HG03558 (cell line): ENCODE data around the gene MUC5AC.
"Not testable (repeated sequence)": the region's sequence is repeated elsewhere in the genome, so short reads cannot be mapped to it uniquely, and the experiment has no call there.

Experiments
- ATAC-seq: cut with Tn5 transposase; IDR thresholded peaks from one replicate; pipeline ENCODE4 v1.9.1; 2021; ENCODE audit warnings: moderate number of reproducible peaks; ENCODE audit not compliant: unreplicated experiment; ENCODE audit errors: extremely low read depth

Gene MUC5AC

GRCh38 chr11:1157645-1158591, at the start of gene MUC5AC:
Gene MUC5AC, plus strand, starts transcription at chr11:1157953. Its CDS starts 47 bp downstream, at chr11:1158000.
- no peak for ATAC-seq

DNA sequence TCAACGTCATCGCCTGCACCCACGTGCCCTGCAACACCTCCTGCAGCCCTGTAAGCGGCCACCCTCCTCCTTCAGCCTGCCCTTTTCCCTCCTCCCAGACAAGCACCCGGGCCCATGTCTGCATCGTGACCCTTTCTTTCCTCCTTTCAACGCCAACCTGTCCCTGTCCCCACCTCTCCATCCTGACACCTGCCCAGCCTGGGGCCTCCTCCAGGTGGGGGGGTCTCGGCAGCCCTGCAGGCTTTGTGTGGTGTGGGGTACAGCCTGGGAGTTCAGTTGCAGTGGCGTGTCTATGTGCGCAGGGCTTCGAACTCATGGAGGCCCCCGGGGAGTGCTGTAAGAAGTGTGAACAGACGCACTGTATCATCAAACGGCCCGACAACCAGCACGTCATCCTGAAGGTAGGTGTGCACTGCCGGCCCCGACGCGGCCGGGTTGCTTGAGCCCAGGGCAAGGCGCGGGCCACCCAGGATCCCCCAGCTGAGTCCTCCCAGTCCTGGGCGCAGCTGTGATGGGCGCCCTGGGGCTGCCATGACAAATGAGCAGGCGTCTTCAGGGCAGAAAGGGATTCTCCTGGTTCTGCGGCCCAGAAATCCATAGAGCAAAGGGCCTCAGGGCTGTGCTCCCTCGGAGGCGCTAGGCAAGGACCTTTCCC, 49.4 kb upstream of the MUC5AC start:
- no peak for ATAC-seq

DNA sequence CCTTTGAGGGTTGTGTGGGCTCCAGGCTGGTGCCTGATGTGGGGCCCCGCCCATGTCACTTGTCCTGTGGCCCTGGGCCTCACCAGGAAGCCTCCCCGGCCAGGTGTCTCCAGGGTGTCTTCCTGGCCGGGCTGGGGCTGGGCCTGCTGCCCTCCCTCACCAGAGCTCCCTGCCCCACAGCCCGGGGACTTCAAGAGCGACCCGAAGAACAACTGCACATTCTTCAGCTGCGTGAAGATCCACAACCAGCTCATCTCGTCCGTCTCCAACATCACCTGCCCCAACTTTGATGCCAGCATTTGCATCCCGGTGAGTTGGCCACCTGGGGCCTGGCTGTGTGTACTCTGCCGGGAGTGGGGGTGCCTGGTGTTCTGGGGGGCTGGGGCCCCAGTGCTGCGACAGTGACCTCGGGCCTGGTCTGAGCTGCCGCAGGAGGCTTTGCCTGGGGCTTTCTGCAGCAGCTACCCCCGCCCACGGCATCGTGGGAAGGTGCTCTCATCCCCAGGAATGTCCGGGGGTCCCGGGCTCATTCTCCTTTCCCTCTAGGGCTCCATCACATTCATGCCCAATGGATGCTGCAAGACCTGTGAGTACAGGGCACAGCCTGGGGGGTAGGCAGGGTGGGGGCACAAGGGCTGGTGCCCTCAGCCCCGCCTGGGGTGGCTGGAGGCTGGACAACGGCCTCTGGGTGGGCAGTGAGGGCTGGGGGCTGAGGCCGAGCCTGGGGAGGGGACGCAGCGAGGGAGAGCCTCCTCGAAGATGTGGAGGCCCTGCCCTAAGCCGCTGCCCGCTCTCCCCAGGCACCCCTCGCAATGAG, 48.4 kb upstream of the MUC5AC start:
- no peak for ATAC-seq

- ATAC-seq = no peak
Observed at GRCh38 chr11:1109918-1110705, 47.6 kb upstream of the MUC5AC start.

DNA sequence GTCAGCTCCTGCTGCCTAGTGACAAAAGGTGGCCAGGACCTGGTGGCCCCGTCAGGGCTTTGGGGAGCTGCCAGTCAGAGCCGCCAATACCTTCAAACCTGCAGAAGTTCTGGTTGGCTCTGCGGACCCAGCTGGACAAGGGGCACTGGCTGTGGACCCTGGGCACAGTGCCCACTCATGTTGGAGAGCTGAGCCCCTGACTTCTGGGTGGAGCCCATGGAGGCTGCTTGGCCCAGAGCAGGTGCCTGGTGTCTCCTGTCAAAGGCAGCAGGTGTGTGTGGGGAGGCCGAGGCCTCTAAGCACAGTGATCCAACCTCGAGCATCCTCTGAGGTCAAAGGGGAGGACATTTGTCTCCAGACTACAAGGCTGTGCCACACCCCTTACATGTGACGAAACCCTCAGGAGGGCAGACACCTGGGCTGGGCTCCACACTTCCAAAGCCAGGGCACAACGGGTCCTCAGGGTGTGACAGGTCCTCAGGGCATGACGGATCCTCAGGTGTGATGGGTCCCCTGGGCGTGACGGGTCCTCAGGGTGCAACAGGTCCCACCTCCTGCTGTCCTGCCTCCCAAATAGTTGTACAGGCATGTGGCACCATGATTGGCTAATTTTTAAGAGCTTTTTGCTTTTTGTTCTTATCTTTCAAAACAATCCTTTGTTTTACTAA, 46.1 kb upstream of the MUC5AC start:
- ATAC-seq = no peak

DNA sequence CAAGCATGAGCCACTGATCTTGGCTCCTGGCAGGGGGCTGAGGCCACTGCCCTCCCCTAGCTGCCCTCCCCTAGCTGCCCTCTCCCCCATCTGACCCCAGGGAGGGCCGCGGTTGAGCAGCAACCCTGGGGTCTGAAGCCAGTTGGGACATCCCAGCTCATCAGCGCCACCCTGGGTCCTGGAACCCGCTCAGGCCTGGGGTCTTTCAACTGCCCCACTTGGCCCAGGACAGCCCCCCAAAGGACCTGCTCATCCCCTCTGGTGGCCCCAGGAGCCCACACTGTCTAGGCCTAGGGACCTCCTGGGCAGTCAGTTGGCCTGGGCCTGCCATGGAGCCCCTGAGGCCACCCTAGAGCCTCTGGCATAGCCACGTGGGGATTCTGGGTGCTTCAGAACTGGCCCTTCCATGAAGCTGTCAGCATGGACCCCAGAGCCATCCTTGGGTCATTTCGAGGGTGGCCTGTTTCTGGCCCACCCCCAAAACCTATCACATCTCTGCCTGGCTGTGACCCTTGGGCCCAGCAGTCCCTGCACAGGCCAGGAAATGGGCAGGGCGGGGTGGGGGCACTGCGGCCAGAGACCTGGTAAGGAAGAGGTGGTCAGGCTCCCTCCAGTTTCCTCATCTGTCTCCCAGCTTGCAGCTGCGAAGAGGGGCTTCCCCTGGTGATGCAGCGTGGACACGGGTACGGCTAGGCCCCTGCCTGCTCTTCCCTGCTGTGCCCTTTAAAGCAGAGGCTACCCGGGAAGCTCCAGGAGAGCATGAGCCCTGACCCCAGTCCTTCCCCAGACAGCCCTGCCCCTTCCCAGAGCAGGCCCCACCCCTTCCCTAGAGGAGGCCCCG, 45.2 kb upstream of the MUC5AC start:
- ATAC-seq = no peak

DNA sequence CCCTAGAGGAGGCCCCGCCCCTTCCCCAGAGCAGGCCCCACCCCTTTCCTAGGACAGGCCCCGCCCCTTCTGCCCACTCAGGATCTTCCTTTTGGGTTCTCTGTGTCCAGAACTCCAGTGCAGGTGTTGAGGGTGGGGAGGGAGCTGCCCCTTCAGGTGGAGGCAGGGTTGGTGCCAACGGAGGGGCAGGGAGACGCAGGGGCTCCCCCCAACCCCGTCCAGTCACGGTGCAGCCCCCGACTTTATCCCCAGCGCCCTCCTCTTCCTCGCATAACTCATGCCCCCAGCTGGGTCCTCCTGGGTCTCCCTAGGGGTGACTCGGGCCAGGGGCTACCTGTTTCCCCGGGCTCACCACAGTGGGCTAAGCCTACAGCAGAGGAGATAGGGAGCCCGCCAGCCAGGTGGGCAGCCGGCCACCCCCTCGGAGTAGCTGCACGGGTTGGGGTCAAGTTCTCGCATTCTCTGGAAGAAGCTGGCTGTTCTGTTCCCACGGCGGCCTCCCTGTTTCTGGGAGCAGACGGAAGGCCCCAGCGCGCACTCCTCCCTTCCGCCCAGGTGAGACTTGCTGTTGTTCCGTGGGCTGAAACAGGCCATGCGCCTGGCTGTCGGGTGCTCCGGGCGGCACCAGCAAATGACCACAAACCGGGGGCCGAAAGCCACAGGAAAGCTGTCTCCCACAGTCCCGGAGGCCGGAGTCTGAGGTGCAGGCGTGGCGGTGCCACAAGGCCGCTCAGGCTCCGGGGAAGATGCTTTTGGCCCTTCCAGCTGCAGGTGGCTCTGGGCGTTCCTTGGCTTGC, 44.1 kb upstream of the MUC5AC start:
- ATAC-seq = no peak

- ATAC-seq = not testable (repeated sequence)
Observed at GRCh38 chr11:1115292-1115691, 42.5 kb upstream of the MUC5AC start.

GRCh38 chr11:1116104-1116503, 41.6 kb upstream of the MUC5AC start:
- ATAC-seq = no peak

- ATAC-seq = no peak
Observed at GRCh38 chr11:1116666-1117390, 40.9 kb upstream of the MUC5AC start.

DNA sequence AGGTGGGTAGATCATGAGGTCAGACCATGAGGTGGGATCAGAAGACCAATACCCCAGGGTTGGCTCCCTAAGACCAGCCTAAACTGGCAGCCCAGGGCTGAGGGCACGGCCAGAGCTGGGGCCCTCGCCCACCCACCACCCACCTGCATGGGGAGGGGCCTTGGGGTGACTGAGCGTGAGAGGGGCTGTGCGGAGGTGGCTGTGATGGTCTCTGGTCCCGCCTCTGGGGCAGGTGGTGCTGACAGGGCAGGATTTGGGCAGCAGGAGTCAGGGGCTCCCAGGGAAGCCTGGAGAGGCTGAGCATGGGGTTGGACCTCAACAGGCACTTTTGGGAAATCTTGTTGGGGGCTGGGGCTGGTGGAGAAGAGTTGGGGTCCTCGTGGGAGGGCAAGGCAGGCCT, 39.8 kb upstream of the MUC5AC start:
- no peak for ATAC-seq

GRCh38 chr11:1118755-1119603, 38.8 kb upstream of the MUC5AC start:
- ATAC-seq = no peak

- no peak for ATAC-seq
Observed at GRCh38 chr11:1119604-1120146, 38.1 kb upstream of the MUC5AC start.

DNA sequence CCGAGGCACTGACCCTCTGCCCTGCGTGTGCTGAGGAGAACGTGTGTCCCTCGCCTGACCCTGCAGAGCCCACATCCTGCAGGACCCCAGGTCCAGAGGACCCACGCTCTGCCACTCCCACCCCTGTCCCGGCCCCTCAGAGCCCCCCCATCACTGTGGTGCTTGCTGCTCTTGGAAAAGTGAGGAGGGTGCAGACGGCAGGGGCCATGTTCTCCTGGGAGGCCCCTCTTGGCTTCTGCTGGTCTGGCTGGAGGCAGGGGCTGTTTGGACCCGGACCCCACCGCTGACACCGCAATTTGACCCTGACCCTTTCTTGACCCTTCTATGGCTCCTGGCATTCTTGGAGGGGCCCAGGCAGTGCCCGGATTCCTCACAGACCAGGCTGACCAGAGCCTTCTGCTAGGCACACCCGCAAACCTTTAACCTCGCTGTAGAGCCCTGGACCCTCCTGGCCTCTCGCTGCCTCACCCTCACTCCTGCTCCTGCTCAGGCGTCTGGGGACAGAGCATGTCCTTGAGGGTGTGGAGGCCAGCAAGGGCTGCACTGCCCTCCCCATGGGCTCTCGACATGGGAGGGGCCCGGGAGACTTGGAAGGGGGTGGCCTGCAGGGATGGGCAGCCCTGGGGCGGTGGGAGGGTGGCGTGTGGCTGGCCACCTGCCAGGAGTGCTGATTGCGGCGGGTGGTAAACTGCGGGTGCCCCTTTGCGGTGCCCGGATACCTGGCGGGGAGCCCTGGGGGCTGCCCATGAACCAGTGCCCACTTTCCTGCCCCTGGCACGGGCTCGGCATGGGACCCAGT, 37.0 kb upstream of the MUC5AC start:
- no peak for ATAC-seq

- no peak for ATAC-seq
Observed at GRCh38 chr11:1121331-1121812, 36.4 kb upstream of the MUC5AC start.
